Colonic mucosa (tissue), 4 donors: ENCODE results near the gene RASA1. TPM values are rescaled to one million over a fixed set of nuclear protein-coding genes. Genes with fewer than 3 reads are reported as not detected.

ENCODE experiments used
- DNase-seq: peaks from one replicate; pipeline ENCODE4 v3.0.0-alpha.2; 2020
- H3K27ac ChIP-seq: fragments of 200-600 bp; one replicate; pipeline ENCODE4 v1.8.0; 2021
- H3K27me3 ChIP-seq: fragments of 200-600 bp; one replicate; pipeline ENCODE4 v1.8.0; 2021
- H3K36me3 ChIP-seq: fragments of 200-600 bp; one replicate; pipeline ENCODE4 v1.8.0; 2021
- H3K4me1 ChIP-seq: fragments of 200-600 bp; one replicate; pipeline ENCODE4 v1.8.0; 2021; ENCODE audit warnings: mild to moderate bottlenecking
- H3K4me3 ChIP-seq: fragments of 200-600 bp; one replicate; pipeline ENCODE4 v1.8.0; 2021
- H3K9ac ChIP-seq, 2 donors: one replicate each; pipeline ENCODE4 v1.7.0; 2013; ENCODE audit warnings: control low read depth in 2 of 2, low read depth in 2 of 2, low read length in 2 of 2
- H3K9me3 ChIP-seq: fragments of 200-600 bp; one replicate; pipeline ENCODE4 v1.8.0; 2021
- CTCF ChIP-seq: fragments of 200-600 bp; IDR thresholded peaks from one replicate; pipeline ENCODE4 v1.8.0; 2022; ENCODE audit warnings: antibody characterized with exemption, mild to moderate bottlenecking
- intact Hi-C: fragments of 100-400 bp; cut with DNase I; formaldehyde crosslinking; loops from one replicate; pipeline ENCODE4 v1.14.1; 2022
- total RNA-seq, 2 donors: library from RNA; stranded (reverse); fragmentation: NEBNext Ultra II Directional in 1 of 2; extraction: Animal tissue kit (Norgen Biotek cat#: 25700) in 1 of 2; gene quantifications; one replicate each; pipeline ENCODE4 v1.2.1, GENCODE V29; 2021
- donor health status: healthy.
- donor health status: DM: no; HTN: no; CAD: no.
- donor health status: DM: no; HTN: no; CAD: no.

The RASA1 gene
- total RNA-seq, 2 donors from 2014 or later, result 24.1 to 28.8 TPM

GRCh38 chr5:87360132-87360531 lies 92.4 kb downstream of the RASA1 start:
- Histone ChIP-seq H3K36me3 (no peaks in the 10 kb centered on the region), H3K4me1 (no peaks in the 10 kb centered on the region), H3K27me3 (no peaks in the 10 kb centered on the region), H3K9ac (no peak overlapping the region), H3K4me3 (no peak overlapping the region), H3K9me3 (no peaks in the 10 kb centered on the region), H3K27ac (no peak overlapping the region)
- no peak for DNase-seq
- intact Hi-C loops, result no loop called here
- TF ChIP-seq CTCF, result no peak

DNA sequence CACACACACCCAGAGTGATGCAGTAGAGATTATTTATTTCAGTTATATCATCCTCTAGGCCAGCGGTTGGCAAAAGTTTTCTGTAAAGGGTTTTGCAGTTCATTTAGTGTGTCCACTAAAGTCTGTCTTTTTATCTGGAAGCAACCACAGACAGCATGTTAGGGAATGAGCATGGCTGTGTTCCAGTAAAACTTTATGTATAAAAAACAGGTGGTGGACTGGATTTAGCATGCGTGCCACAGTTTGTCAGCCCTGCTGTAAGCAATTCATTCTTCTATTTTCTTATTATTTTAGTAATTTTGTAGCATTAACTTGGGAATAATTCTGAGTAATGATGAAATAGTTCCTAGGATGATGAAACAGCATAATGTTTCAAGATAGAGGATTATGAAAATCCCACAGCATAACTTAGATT lies 93.4 kb downstream of the RASA1 start:
- intact Hi-C loops, result no loop called here
- no peak for TF ChIP-seq CTCF
- no peak for DNase-seq
- H3K9ac ChIP-seq, result no peak overlapping the region
- H3K4me1 ChIP-seq, result no peaks in the 10 kb centered on the region
- no peak overlapping the region for H3K27ac ChIP-seq
- no peaks in the 10 kb centered on the region for H3K36me3 ChIP-seq
- no peaks in the 10 kb centered on the region for H3K27me3 ChIP-seq
- H3K9me3 ChIP-seq, result no peaks in the 10 kb centered on the region
- no peak overlapping the region for H3K4me3 ChIP-seq

GRCh38 chr5:87361536-87362213 lies 94.0 kb downstream of the RASA1 start:
- H3K4me3 ChIP-seq, result no peak overlapping the region
- no peak for TF ChIP-seq CTCF
- no peak for DNase-seq
- no peaks in the 10 kb centered on the region for H3K4me1 ChIP-seq
- no peak overlapping the region for H3K27ac ChIP-seq
- intact Hi-C loops, result no loop called here
- no peaks in the 10 kb centered on the region for H3K36me3 ChIP-seq
- no peaks in the 10 kb centered on the region for H3K27me3 ChIP-seq
- H3K9me3 ChIP-seq, result no peaks in the 10 kb centered on the region
- no peak overlapping the region for H3K9ac ChIP-seq

DNA sequence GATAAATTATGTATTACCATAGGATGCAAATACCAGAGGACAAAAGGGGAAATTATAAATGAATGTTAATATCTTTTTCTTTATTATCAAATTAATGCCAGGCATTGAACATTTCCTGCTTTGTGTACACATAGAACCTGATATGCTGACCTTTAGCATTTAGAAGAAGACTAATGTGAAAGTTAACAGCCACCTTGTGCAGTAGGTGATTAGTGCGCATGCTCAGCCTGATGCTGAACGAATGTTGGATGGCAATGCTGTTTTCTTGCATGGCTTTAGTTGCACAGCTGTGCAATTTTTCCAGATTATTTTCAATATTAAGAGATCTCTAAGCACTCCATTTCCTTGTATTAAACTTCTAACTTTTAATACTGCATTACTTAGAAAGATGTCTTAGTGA lies 99.6 kb downstream of the RASA1 start:
- DNase-seq, result no peak
- Histone ChIP-seq H3K27ac (no peak overlapping the region), H3K4me1 (no peaks in the 10 kb centered on the region), H3K27me3 (no peaks in the 10 kb centered on the region), H3K36me3 (no peaks in the 10 kb centered on the region), H3K9me3 (no peaks in the 10 kb centered on the region), H3K9ac (no peak overlapping the region), H3K4me3 (no peak overlapping the region)
- TF ChIP-seq CTCF, result no peak
- intact Hi-C loops, result no loop called here

DNA sequence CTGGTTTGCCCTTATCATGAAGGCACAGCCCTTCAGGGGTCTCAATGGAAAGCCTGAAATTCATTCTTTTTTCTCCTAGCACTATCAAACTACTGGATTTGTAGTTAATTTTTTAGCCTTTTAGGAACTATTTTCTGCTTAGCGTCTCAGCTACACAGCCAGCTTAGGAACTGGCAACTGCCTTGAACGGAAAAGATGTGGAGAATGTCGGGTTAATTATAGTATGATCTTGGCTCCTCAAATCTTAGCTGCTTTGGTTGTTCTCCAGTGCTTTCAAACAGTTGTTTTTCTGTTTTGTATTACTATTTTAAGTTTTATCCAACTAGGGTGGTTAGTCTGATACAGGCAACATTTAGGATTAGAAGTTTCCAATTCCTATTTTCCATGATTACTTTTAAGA lies 100.9 kb downstream of the RASA1 start:
- intact Hi-C loops, result no loop called here
- Histone ChIP-seq H3K27me3 (no peaks in the 10 kb centered on the region), H3K4me3 (no peak overlapping the region), H3K9me3 (no peaks in the 10 kb centered on the region), H3K9ac (no peak overlapping the region), H3K36me3 (no peaks in the 10 kb centered on the region), H3K27ac (no peak overlapping the region), H3K4me1 (no peaks in the 10 kb centered on the region)
- DNase-seq, result no peak
- no peak for TF ChIP-seq CTCF
